ENCODE measurements around the gene ARMC12.

GRCh38 chr6:35777356-35778102 is 40.7 kb downstream of the ARMC12 start:
- no peak for TF ChIP-seq POLR2AphosphoS5 (IDR thresholded peaks at IDR 0.05; ENCODE audit: low read depth)
- no peak for TF ChIP-seq CTCF (IDR thresholded peaks at IDR 0.05; ENCODE audit: insufficient read depth, low read length)
- no peak for TF ChIP-seq REST (IDR thresholded peaks at IDR 0.05; ENCODE audit: insufficient replicate concordance, low read depth)
